Adrenal gland (tissue), 12 donors: ENCODE measurements around the gene ADD1. TPM values are rescaled to one million over a fixed set of nuclear protein-coding genes. Genes with fewer than 3 reads are reported as not detected.
A peak's percentile ranks its signal among the peaks of the same experiment; 100 is the strongest.

Experiments used
- DNase-seq, 7 donors: peaks; one replicate each; pipeline ENCODE4 v3.0.0-alpha.2; 2019 to 2020
- H3K27ac ChIP-seq, 5 donors: fragments of 200-600 bp; sonication (generic) in 4 of 5; 1 replicate in 3 of 5; 2 replicates in 2 of 5; pipeline versions ENCODE4 v1.5.1 to v1.8.0; 2016 to 2020; ENCODE audit warnings: mild to moderate bottlenecking in 1 of 5
- H3K27me3 ChIP-seq: fragments of 200-600 bp; 2 replicates; pipeline ENCODE4 v1.8.0; 2021
- H3K36me3 ChIP-seq, 2 donors: fragments of 200-600 bp; replicated peaks in 1 of 2; 1 replicate in 1 of 2; 2 replicates in 1 of 2; pipeline versions ENCODE4 v1.5.1 to v1.8.0; 2018 to 2022
- H3K4me1 ChIP-seq, 2 donors: fragments of 200-600 bp; replicated peaks in 1 of 2; 1 replicate in 1 of 2; 2 replicates in 1 of 2; pipeline versions ENCODE4 v1.5.1 to v1.8.0; 2018 to 2021
- H3K4me3 ChIP-seq, 4 donors: fragments of 200-600 bp; sonication (generic) in 3 of 4; one replicate each; pipeline ENCODE4 v1.5.1; 2016 to 2018
- H3K9me3 ChIP-seq, 3 donors: fragments of 200-600 bp; sonication (generic) in 1 of 3; replicated peaks in 1 of 3; 1 replicate in 2 of 3; 2 replicates in 1 of 3; pipeline versions ENCODE4 v1.5.1 to v1.8.0; 2016 to 2021
- POLR2A ChIP-seq, 2 donors: fragments of 450-650 bp; IDR thresholded peaks; one replicate each; pipeline ENCODE4 v1.6.1; 2017; ENCODE audit warnings: antibody characterized with exemption in 2 of 2, mild to moderate bottlenecking in 2 of 2, moderate library complexity in 1 of 2
- WGBS, 4 donors: extraction: QIAGEN DNeasy Blood & Tissue Kit in 2 of 4; methylation state at CpG; one replicate each; pipeline versions ENCODE4 v1.1.5 to v1.1.7; 2013 to 2017; 5-methylcytosine and 5-hydroxymethylcytosine counted together
- intact Hi-C, 2 donors: fragments of 100-400 bp; cut with DNase I; formaldehyde crosslinking; loops; one replicate each; pipeline versions ENCODE4 v1.14.1 to v1.15.0; 2022 to 2023
- polyA plus RNA-seq, 3 donors: library from polyadenylated mRNA; stranded (reverse); fragments of 200-250 nt in 2 of 3; fragments of 350-450 nt in 1 of 3; fragmentation: Illumina TruSeq in 1 of 3; extraction: RNeasy Lipid Tissue Mini Kit (QIAGEN cat#74804) in 1 of 3; gene quantifications; one replicate each; pipeline ENCODE4 v1.2.3, GENCODE V29; 2013 to 2014
- total RNA-seq, 9 donors: library from RNA; depleted of rRNA in 4 of 9; stranded (reverse); fragments of >200 nt in 4 of 9; fragments of 120-200 nt in 1 of 9; fragmentation: NEBNext Ultra II Directional in 1 of 9; extraction: Animal tissue kit (Norgen Biotek cat#: 25700) in 1 of 9; gene quantifications; one replicate each; pipeline versions ENCODE4 v1.1.0 to v1.2.4, GENCODE V29; 2013 to 2023
- TF ChIP-seq, protein P1 (sequence below), 6 experiments: fragments of 450-650 bp in 4 of 6; fragments of 200-600 bp in 2 of 6; sonication (generic) in 1 of 6; IDR thresholded peaks; 1 replicate in 5 of 6; 2 replicates in 1 of 6; pipeline versions ENCODE4 v1.5.1 to v1.8.0; 2016 to 2021; ENCODE audit warnings: antibody characterized with exemption in 6 of 6, mild to moderate bottlenecking in 2 of 6, moderate library complexity in 1 of 6
- donor health status: healthy with polysubstance abuse.
- donor health status: Bipolar disorder and iron deficiency.
- donor health status: DM: yes; HTN: yes; CAD: no.
- donor health status: DM: no; HTN: no; CAD: no.
- donor health status: DM: no; HTN: no; CAD: no.
- donor health status: DM: yes; HTN: yes; CAD: no.

Gene ADD1
- total and polyA plus RNA-seq, 12 donors = 134 to 468 (median 241) TPM

DNA sequence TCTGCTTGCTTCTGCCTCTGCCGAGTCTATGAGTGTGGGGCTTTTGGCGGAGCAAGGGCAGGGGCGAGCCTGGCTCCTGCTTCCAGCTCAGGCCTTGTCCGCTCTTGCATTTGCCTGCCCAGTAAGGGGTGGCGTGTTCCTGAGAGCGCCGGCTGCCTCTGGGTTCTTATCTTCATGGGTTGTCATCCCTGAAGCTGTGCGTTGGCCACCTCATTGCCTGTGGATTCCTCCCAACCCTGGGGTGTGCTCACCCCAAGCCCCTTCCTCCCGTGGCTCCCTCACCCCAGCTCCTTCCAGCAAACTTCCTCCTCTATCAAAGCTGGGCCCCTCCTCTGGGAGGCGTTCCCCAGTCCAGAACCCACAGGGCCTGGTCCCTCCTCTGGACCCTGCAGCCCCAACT is 33.3 kb upstream of the ADD1 start:
- no peaks in the 10 kb centered on the region for H3K9me3 ChIP-seq
- no peaks in the 10 kb centered on the region for H3K27me3 ChIP-seq
- no peak for DNase-seq
- TF ChIP-seq POLR2A (IDR thresholded peaks at IDR 0.05) = no peak
- TF ChIP-seq, protein P1, sequence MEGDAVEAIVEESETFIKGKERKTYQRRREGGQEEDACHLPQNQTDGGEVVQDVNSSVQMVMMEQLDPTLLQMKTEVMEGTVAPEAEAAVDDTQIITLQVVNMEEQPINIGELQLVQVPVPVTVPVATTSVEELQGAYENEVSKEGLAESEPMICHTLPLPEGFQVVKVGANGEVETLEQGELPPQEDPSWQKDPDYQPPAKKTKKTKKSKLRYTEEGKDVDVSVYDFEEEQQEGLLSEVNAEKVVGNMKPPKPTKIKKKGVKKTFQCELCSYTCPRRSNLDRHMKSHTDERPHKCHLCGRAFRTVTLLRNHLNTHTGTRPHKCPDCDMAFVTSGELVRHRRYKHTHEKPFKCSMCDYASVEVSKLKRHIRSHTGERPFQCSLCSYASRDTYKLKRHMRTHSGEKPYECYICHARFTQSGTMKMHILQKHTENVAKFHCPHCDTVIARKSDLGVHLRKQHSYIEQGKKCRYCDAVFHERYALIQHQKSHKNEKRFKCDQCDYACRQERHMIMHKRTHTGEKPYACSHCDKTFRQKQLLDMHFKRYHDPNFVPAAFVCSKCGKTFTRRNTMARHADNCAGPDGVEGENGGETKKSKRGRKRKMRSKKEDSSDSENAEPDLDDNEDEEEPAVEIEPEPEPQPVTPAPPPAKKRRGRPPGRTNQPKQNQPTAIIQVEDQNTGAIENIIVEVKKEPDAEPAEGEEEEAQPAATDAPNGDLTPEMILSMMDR (IDR thresholded peaks at IDR 0.05) = no peak
- no peaks in the 10 kb centered on the region for H3K36me3 ChIP-seq
- intact Hi-C loops = no loop called here
- H3K4me3 ChIP-seq = no peak overlapping the region
- H3K4me1 ChIP-seq = peaks cover 25 to 51% of the 10 kb centered on the region in 2 donors
- H3K27ac ChIP-seq = peak overlapping the region in 1 of 5 donors; percentile 89
- WGBS, 4 donors = 62 to 83% (median 80%) methylated on average over 8 to 10 of the region's 10 CpGs

DNA sequence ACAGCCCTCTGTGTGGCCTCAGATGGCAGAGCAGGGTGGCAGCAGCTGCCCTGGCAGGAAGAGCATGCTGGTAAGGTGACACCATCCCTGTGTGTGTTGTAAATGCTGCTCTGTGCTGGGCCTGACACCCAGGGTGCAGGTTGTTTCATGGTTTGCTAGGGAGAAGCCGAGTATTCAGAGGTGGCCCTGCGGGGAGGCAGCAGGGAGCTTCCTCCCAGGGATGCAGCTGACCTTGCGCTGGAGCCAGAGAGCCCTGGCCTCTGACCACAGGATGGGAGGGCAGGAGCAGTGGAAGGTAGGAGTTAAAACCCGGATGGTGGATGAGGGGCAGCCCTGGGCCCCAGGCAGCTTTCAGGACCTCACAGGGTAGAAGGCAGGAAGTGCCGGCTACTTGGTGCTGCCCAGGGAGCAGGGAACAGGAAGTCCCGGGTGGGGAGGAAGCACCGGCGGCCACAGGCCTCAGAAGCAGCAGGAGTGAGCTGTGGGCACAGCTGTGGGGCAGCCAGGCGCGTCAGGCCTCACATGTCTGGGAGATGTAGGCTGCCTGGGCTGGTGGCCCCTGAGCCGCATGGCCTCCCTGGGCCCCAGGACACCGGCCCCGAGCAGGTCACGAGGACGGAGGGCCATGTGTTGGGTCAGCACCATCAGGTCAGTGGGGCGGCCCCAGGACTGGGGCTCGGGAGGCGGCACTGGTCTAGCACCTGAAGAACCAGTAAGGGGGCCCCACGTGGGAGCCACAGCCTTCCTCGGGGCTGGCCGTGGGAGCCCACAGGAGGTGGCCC is 31.6 kb upstream of the ADD1 start:
- Histone ChIP-seq H3K27me3 (no peaks in the 10 kb centered on the region), H3K9me3 (peaks cover 0 to 6% (median 0%) of the 10 kb centered on the region in 3 donors), H3K36me3 (no peaks in the 10 kb centered on the region), H3K27ac (peak overlapping the region in 4 of 5 donors; percentile 47 to 89 (median 68)), H3K4me1 (peaks cover 11 to 39% of the 10 kb centered on the region in 2 donors), H3K4me3 (peak overlapping the region in 2 of 4 donors; percentile 15 to 50)
- 30 to 56% (median 49%) methylated on average over 5 to 21 of the region's 21 CpGs for WGBS, 4 donors
- TF ChIP-seq, protein P1 (IDR thresholded peaks at IDR 0.05) = no peak
- peak in 1 of 2 donors; percentile 35 for TF ChIP-seq POLR2A (IDR thresholded peaks at IDR 0.05)
- DNase-seq = peak; percentile 57 to 85 (median 75)
- intact Hi-C loops = no loop called here

DNA sequence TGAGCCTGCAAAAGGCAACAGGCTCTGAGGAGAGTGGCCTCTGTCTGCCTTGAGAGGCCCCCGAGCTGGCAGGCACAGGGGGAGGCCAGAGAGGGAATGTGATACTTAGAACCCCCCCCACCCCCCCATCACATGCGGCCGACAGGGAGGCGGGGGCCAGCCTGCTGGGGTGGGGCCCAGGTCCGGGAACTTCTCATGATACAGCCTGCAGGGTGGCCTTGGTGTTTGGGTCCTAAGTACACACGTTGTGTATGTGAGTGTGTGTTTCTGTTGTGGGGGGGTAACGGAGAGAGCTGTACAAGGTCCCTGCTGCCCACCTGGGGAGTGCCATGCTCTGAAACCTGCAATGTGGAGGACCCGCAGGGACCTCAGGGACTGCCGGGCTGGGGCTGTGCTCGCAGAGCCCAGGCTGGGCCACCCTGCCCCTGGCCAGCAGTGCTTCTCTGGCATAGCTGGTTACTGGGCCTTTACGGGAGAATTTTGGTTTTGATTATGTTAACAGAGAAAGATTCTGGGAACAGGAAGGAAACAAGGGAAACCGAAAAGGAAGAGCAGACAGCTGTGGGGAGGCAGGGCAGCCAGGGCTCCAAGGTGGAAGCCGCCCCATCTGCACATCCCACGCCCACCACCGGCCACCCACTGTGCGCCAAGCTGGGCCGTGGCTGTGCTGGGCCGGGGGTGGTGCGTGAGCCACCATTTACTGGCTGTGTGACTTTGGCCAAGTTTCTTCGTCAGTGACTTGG is 30.9 kb upstream of the ADD1 start:
- DNase-seq = no peak
- no peaks in the 10 kb centered on the region for H3K27me3 ChIP-seq
- peaks cover 14 to 39% of the 10 kb centered on the region in 2 donors for H3K4me1 ChIP-seq
- TF ChIP-seq POLR2A (IDR thresholded peaks at IDR 0.05) = no peak
- TF ChIP-seq, protein P1 (IDR thresholded peaks at IDR 0.05) = no peak
- peaks cover 0 to 6% (median 0%) of the 10 kb centered on the region in 3 donors for H3K9me3 ChIP-seq
- 47 to 59% (median 53%) methylated on average over 8 to 20 of the region's 20 CpGs for WGBS, 4 donors
- H3K4me3 ChIP-seq = peak overlapping the region in 2 of 4 donors; percentile 15 to 50
- H3K27ac ChIP-seq = peak overlapping the region in 3 of 5 donors; percentile 61 to 89 (median 74)
- no peaks in the 10 kb centered on the region for H3K36me3 ChIP-seq
- intact Hi-C loops = no loop called here
